Smooth muscle cell of the brain vasculature (primary cell): ENCODE measurements around the gene SLC26A1.
A peak's percentile ranks its signal among the peaks of the same experiment; 100 is the strongest.

Experiments
- DNase-seq: peaks from one replicate; pipeline ENCODE4 v3.0.0-alpha.2; 2012; ENCODE audit warnings: low read depth, low spot score

SLC26A1 gene

DNA sequence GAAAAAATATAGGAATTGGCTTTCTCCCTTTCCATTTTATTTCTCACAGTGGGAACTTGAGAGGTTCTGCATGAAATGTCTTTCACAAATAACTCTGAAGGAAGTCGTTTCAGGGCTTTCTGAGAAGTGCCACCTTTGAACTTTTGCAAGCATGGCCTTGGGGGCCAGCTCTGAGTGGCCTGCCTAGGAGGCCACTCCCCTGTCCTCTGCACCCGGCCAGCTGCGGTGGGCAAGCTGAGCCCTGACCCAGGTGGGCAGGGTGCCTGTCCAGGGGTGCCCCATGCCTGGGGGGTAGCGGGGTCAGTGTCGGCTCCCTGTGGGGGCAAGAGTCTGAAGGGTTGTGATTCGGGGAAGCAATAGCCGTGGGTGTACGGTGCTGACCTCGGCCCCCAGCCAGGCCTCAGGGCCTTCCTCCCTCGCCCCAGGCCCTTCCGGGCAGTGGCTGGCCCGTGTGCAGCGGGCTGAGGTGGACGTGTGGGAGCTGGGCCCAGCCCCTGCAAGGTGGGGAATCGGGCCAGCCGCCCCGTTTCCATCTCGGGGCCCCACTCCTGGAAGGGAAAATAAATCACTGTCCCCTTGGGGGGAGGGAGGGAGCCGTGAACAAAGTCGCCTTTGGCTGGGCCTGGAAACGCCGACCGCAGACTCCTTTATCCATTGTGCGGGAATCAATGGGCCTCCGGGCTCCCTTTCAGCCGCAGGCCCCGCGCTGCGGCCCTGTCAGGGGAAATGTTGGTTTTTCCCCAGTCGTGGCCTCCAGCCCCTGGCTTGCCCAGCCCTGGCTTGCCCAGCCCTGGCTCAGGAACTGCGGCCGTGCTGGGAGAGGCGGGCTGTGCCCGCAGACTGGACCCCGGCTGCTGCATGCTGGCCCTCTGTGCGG is 21.3 kb upstream of the SLC26A1 start:
- no peak for DNase-seq

DNA sequence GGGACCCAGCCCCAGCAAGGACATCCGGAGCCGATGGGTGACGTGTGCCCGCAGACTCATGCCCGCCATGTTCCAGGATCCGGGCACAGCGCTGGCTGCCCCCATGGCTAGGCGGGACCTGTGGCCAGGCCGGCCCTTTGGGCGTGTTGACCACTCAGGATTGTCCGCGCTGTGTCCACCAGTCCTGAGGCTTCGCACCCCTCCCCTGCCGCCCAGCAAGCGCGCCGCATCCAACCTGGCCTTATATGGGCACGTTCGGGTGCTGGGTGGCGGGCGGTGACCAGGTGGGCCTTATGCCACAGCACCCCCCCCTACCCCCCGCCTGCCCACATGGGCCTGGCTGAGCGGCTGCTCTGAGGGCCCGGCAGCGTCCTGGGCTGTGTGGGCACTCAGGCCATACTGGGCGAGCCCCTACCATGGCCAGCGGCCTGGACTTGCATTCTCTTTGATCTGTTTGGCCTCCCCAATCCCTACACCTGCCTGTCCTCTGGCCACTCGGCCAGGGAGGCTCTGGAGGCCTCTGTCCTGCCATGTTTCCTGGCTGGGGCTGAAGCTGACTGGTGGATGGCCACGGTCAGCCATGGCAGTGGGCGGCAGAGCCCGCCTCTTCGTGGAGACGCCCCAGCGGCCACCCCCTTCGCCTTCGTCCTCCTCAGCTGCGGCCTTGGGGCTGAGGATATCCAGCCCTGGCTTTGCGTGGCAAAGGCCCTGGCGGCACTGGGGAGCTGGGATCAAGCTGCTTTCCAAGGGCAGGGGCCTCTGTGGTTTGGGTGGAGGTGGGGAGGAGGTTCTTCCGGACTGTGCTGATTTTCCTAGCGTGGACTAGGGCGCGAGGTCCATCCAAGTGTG is 20.2 kb upstream of the SLC26A1 start:
- DNase-seq, result no peak

DNA sequence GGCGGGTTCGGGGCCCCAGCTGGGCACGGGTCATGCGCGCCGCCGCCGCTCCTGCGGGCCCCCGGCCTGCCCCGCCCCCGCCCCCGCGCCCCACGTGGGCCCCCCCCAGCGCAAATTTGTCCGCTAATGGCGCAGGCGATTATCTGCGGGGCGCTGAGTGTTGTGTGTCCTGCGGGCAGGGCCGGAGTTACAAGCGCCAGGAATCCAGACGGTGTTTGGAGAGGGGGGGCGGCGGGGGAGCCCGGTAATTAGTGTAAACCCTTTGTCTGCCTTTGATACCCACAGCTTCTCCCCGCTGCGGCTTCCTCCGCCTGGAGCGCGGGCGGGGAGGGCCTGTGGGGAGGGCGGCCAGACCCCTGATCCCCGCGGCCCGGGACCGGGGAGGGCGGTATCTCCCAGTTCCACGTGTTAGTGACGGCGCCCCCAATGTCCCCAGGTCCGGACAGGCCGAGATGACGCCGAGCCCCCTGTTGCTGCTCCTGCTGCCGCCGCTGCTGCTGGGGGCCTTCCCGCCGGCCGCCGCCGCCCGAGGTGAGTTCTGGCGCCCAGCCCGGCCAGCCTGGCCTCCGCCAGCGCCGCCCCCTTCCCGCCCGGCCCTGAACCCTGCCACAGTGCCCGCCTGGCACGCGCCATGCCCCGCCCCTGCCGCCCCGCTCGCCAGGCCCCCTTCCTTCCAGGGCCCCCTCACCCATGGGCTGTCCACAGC is 19.0 kb upstream of the SLC26A1 start:
- no peak for DNase-seq

DNA sequence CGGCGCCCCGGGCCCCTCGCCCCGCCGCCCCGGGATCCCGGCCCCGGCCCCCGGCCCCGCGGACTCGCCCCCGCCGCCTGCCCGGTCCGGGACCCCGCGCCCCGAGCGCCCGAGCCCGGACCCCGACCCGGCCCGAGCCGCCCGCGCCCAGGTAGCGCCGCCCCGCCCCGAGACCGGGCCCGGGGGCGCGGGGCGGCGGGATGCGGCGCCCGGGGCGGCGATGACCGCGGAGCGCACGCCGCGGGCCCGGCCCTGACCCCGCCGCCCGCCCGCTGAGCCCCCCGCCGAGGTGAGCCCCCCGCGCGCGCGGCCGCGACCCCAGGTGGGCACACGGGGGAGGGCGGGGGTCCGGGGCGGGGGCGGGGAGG is 18.4 kb upstream of the SLC26A1 start:
- DNase-seq, result no peak

DNA sequence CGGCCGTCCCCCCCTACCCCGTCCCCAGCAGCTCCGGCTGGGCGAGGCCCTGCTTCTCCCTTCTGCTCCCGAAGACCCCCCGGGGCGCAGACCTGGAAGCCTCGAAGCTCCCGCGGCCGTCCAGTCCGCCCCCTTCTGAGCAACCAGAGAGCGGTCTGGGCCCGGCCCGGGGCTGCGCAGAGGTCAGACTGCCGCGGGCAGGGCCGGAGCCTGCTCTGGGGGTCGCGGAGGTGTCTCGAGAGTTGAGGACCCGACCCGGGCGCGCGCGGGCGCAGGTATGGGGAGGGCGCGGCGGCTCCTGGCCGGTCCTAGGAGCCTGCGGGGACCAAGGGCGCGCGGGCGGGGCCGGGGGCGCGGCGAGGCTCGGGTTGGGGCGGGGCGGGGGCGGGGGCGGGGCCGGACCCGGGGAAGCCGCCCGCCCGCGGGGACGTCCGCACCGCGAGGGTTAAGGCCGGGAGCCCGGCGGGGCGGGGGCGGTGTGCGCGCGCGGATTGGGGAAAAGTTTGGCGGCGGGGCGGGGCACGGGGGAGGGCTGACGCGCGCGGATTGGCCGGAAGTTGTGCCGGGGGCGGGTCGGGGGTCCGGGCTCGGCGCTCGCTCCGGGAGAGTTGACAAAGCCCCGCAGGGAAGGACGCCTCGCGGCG is 17.9 kb upstream of the SLC26A1 start, which contains the start of gene FGFRL1:
Gene FGFRL1, plus strand, starts transcription at position 605 of the 644 bp plus-strand sequence. CDS start 860 bp downstream, outside the sequence.
- peak; percentile 60 for DNase-seq

DNA sequence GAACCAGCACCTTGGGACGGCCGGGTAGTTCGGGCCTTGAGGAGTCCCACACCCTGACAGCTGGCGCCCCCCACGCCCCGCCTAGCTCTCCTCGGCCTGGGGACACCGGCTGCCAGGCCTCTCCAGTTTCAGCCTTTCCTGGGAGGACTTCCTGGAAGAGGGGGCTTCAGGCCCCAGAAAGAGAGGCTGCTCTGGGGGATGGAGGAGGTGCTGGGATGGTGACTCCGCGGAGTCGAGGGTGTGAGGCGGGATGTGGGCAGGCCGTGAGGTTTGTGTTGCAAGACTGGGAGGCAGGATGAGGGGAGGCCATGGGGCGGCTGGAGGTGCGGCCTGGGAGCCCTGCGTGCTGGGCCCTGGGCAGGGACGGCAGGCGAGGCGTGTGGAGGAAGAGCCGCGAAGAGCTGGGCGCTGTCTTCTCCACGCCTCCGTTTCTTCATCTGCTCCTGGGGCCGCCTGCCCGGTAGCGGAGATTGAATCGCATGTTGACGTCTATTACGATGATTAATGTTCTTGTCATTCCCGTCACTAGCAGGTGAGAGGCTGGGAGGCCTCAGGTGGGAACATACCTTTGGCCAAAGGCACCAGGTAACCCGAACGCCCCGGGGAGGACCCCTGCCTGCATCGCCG is 17.3 kb upstream of the SLC26A1 start:
- DNase-seq, result no peak

DNA sequence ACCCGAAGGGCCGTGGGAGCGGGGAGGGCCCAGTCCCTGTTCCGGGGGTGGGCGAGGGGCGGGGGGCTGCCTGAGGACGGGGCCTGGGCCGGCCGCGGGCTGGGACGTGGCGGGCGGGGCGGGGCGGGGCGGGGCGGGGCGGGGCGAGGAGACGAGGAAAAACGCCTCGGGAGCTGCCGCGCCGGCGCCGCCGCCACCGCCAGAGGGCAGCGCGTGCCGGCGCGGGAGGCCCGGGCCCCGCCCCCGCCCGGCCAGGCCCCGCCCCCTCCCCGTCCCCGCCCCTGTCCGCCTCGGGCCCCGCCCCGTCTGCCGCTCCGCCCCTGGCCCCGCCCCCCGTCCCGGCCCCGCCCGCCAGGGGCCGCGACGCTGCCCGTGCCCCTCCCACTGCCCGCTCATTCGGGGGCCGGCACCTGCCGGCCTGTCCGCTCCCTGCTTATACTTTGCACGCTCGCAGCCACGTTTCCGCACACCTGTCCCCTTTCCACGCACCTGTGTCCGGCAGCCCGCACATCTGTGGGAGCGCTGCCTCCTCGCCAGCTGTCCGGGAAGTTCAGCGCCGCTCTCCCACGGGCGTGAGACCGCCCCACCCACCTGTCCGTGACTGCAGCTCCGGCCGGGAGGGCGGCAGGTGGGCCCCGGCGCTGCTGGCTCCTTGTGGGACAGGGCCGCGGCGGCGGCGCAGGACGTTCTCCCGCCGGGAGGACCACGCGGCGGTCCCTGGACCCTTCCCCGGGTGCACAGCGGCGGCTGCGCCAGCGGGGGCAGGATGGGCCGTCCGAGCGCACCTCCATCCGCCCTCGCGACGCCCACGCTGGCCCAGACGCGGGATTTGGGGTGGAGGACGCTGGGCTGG is 16.6 kb upstream of the SLC26A1 start:
- DNase-seq, result no peak

DNA sequence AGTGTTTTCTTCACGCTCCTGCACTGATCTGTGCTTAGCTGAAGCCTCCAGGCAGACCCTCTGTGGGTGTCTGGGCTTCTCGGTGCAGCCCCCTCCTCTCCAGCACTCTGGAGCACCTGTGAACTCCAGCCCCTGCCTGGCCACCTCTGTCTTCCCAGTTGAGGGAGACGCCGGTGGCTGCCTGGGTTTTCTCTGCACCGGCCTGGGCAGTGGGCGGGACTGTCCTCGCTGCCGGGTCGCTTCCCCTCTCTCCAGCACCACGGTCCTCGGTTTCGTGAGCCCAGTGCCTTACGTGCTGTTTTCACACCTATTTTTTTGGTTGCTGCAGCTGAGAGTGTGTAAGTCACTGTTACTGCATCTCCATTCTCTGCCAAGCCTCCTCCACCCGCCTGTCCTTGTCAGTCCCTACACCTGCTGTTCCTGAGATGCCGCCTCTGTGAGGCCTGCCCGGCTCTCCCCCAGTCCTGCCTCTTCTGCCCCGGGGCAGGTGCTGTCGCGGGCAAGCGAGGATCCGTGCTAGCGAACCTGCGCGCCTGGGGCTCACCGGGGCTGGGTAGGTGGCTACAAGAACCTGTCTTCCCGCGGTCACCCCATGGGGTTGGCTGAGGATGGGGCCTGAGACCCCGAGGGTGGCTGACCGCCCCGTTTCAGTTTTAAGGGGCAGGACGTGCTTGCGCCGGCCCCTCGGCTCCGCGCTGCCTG is 15.8 kb upstream of the SLC26A1 start:
- no peak for DNase-seq

DNA sequence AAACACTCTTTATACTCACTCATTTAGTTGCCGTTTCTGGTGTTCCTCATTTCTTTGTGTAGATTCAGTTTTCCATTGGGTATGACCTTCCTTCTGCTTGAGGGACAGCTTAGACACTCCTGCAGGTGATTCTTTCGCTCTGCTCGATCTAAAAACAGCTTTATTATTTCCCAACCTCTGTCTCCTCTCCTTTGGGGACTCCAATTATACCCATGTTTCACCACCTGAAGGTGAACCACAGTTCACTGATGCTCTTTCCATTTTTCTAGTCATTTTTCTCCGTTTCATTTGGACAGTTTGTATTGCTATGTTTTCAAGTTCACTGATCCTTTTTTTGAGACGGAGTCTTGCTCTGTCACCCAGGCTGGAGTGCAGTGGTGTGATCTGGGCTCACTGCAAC is 13.7 kb upstream of the SLC26A1 start:
- DNase-seq, result no peak

DNA sequence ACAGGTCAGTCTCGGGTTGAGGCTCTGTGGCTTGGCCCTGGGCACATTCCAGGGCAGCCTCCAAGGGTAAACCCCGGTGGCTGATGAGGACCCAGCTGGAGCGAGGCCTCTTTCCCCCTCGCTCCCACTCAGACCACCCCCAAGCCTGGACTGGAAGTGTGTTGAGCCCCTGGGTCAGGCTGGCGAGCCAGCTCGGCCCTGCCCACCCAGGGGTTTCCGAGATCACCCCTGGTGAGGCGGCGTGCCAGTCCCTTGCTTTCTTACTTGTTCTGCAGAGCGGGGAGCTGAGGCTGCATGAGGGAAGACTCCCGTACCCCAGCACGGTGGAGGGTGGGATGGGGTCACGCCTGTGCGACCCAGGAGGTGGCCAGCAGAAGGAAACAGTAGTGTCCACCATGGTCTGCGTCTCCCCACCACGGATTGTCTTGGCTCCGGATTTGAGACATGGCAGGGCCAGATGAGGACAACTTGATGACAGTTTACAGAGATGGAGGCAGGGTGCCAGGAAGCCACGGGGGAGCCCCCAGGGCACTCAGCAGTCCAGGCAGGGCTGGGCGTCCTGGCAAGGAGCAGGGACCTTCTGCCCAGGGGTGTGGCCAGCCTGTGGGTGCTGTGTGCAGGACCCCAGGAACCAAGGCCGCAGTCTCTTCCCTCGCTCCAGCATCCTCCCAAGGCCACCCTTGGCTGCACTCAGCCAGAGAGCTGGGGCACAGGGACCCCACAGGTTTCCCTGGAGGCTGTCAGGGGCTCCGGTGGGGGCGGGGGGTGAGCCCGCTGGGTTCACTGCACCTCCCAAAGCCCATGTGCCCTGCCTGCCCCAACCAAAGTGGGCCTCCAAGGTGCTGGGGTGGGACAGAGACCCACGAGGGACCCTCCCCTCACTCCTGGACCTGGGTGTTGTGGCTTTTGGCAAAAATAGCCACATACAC is 11.6 kb upstream of the SLC26A1 start:
- no peak for DNase-seq

DNA sequence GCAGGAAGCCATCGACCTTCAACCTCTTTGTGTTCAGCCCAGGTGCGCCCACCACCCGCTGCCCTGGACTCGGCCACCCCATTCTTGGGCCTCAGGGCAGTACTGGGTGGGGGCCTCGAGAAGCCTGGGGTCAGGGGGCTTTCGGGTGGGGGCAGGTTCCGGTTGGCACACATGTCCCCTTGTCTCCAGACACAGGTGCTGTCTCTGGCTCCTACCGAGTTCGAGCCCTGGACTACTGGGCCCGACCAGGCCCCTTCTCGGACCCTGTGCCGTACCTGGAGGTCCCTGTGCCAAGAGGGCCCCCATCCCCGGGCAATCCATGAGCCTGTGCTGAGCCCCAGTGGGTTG is 10.8 kb upstream of the SLC26A1 start:
- no peak for DNase-seq

DNA sequence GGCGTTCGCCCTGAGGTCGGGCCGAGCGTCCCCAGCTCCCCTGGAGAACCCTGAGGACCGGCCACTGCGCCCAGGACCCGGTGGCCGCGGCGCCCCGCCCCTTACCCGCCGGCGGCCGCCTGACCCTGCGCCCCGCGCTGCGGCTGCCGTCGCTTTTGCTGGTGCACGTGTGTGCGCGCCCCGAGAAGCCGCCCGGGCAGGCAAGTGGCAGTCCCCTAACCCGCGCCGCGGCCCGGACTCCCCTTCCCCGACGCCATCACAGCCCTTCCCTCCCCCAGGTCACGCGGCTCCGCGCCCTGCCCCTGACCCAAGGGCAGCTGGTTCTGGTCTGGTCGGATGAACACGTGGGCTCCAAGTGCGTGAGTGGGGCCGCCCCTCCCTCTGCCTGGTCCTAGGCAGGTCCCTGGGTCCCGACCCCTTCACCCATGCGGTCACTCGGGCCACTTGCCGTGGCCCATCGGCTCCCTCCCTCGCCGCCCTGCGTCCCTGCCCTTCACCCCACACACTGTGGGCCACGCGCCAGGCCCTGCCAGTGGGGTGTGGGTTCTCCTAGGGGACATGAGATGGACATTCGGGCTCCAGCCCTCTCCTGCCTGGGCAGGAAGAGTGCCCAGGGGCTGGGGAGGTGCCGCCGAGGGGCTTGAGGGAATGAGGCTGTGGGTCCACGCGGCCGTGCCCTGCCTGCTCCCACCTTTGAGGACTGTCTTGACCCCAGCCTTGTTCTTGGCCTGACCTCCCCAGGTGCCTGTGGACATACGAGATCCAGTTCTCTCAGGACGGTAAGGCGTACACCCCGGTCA is 10.3 kb upstream of the SLC26A1 start:
- DNase-seq, result no peak

DNA sequence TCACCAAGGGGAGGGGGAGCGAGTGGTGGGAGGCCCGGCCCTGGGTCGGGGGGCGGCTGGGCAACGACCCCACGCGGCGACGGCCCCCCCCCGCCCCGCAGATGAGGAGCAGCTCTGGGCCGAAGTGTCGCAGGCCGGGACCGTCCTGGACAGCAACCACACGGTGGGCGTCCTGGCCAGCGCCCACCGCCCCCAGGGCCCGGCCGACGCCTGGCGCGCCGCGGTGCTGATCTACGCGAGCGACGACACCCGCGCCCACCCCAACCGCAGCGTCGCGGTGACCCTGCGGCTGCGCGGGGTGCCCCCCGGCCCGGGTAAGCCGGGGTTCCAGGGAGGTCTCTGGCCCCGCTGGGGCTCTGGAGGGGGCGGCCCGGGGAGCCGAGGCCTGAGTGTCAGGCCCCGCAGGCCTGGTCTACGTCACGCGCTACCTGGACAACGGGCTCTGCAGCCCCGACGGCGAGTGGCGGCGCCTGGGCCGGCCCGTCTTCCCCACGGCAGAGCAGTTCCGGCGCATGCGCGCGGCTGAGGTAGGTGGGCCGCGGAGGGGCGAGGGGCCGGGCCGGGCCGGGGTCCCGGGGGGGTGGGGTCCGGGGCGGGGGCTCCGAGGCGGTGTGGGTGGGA is 9.5 kb upstream of the SLC26A1 start:
- no peak for DNase-seq

DNA sequence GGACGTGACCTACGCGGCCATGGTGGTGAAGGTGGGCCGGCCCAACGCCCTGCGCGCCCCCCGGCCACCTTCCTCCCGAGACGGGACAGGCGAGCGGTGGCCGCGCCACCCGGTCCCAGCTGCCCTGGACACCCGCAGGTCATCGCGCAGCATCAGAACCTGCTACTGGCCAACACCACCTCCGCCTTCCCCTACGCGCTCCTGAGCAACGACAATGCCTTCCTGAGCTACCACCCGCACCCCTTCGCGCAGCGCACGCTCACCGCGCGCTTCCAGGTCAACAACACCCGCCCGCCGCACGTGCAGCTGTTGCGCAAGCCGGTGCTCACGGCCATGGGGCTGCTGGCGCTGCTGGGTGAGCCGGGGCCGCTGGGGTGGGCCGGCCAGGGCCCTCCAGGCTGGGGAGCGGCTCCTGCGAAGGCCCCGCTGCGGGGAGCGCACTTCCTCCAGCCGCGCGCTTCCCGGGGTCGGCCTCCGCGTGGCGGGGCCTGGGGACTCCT is 9.0 kb upstream of the SLC26A1 start:
- no peak for DNase-seq

DNA sequence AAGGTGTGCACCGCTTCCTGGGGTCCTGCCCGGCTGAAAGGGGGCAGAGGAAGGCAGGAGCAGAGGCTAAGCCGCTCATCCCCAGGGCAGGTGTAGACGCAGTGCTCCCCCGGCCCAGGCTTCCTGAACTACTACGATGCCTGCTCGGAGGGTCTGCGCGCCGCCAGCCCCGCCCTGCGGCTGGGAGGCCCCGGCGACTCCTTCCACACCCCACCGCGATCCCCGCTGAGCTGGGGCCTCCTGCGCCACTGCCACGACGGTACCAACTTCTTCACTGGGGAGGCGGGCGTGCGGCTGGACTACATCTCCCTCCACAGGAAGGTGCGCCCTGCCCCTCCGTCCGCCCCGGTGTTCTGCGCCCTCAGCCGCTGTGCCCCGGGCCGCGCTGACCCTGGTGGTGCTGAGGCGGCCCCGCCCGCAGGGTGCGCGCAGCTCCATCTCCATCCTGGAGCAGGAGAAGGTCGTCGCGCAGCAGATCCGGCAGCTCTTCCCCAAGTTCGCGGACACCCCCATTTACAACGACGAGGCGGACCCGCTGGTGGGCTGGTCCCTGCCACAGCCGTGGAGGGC is 8.4 kb upstream of the SLC26A1 start:
- DNase-seq, result no peak

DNA sequence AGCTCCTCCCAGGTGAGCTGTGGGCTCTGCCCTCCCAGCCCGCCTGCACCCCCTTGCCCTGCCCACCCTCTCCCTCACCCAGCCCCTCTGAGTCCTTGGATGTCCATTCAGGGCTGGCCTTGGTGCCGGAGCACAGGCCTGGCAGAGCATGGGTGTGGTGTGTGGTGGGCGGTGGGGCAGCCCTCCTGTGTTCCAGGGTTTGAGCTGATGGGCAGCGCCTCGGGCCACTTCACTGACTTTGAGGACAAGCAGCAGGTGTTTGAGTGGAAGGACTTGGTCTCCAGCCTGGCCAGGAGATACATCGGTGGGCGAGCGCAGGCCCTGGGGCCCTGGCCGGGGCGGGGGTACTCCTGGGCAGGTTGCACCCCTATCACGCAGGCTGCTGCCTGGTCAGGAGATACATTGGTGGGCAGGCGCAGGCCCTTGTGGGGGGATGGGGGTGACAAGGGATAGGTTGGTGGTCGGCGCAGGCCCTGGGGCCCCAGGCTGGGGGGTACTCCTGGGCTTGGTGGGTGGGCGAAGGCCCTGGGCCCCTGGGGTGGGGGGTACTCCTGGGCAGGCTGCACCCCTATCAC is 7.6 kb upstream of the SLC26A1 start:
- DNase-seq, result no peak
